DLD1 (cell line): ENCODE measurements around the gene ZNF684.
"Not testable (repeated sequence)": the region's sequence is repeated elsewhere in the genome, so short reads cannot be mapped to it uniquely, and the experiment has no call there.

Experiments used
- in situ Hi-C: cut with HindIII; loops from 2 replicates; pipeline ENCODE4 v1.10.0; 2017; ENCODE audit warnings: low sequenced_read_pairs

ZNF684 gene

DNA sequence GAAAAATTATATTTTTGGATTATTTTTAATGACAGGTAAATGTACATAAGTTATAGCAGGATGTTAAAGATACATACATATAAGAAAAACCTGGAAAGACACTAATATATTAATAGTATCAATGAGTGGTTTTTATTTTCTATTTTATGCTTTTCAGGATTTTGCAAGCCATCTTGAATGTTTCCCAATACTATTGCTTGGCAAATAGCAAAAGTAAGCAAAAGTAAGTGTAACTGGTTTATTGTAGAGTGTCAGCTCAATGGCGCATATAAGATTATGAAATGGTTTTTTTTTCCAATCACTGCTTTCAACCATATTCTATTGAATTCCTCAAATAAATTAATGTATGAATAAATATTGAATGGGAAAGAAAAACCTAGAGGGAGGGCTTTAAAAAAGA is 36.4 kb downstream of the ZNF684 start:
- in situ Hi-C loops = no loop called here

- in situ Hi-C loops = not testable (repeated sequence)
Measured at GRCh38 chr1:40574805-40575204, 43.4 kb downstream of the ZNF684 start.

DNA sequence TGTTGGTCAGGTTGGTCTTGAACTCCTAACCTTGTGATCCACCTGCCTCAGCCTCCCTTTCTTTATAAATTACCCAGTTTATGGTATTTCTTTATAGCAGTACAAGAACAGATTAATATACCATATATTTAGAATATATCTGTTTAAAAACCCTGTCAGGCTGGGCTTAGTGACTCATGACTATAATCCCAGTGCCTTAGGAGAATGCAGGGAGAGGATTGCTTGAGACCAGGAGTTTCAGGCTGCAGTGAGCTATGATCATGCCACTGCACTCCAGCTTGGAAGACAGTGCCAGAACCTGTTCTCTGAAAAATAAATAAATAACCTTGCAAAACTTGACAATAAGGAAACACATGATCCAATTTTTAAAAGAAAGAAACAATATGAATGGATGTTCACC is 43.9 kb downstream of the ZNF684 start:
- in situ Hi-C loops = no loop called here

- in situ Hi-C loops = no loop called here
Measured at GRCh38 chr1:40582116-40582515, 50.7 kb downstream of the ZNF684 start.

GRCh38 chr1:40583980-40584379 is 52.5 kb downstream of the ZNF684 start:
- in situ Hi-C loops = no loop called here

- in situ Hi-C loops = no loop called here
Measured at GRCh38 chr1:40588586-40588985, 57.1 kb downstream of the ZNF684 start.

- in situ Hi-C loops = no loop called here
Measured at GRCh38 chr1:40592107-40592803, 60.8 kb downstream of the ZNF684 start.

GRCh38 chr1:40593449-40594186 is 62.2 kb downstream of the ZNF684 start:
- in situ Hi-C loops = no loop called here

DNA sequence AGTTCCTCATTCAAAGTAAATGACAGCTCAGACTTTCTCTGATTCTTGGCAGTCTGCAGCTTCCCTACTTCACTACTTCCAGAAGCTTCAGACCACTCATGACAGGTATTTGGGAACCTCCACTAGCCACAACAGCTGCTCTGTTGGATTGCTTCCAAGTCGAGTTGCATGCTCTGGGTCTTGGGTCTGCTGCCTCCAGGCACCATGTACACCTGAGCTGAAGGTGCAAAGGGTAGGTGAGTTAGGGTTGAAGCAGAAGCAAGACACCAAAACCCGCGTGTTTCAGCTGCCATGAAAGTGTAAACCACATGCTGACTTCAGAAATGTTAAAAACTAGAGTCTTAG is 62.7 kb downstream of the ZNF684 start:
- in situ Hi-C loops = no loop called here

GRCh38 chr1:40595623-40596022 is 64.2 kb downstream of the ZNF684 start:
- in situ Hi-C loops = no loop called here
